ENCODE measurements around the gene LYZL1.
"Not testable (repeated sequence)": the region's sequence is repeated elsewhere in the genome, so short reads cannot be mapped to it uniquely, and the experiment has no call there.

Gene LYZL1

GRCh38 chr10:29356931-29357330 lies 68.1 kb downstream of the LYZL1 start:
- Histone ChIP-seq H3K4me1 (ENCODE audit: insufficient read depth, low read length) (peaks cover 7% of the 10 kb centered on the region), H3K27me3 (ENCODE audit: insufficient read depth, low read length) (no peaks in the 10 kb centered on the region), H3K36me3 (ENCODE audit: insufficient read depth, low read length) (no peaks in the 10 kb centered on the region), H2AFZ (ENCODE audit: low read depth, low read length) (no peak overlapping the region), H3K9me3 (ENCODE audit: low read length) (no peaks in the 10 kb centered on the region), H3K4me3 (ENCODE audit: low read length) (no peak overlapping the region)

DNA sequence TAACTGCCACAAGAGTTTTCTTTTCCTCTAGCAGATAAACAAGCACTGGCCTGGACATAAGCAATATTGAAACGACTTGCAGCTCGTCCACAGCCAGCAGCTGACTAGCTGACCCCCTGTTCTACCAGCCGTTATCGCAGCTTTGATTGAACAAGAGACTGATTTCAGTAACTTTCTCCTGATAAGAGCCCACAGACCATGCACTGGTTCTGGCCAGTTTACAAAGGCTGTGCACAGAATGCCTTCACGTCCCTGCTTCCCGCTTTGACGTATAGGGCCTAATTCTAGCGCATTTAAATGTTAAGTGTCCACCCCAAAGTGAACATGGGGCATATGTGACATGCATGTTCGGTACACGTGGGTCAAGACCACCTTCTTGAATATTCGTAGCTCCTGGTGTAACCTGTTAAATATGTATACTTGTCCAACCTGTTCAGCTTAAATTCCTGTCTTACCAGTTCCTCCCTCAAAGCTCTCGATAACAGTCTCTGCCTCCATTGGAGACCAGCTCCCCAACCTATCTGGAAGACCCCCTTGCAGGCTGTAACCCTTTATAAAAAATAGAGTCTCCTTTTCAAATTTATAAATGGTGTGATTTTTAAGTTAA lies 69.2 kb downstream of the LYZL1 start:
- H3K4me1 ChIP-seq (ENCODE audit: insufficient read depth, low read length): peaks cover 7% of the 10 kb centered on the region
- no peaks in the 10 kb centered on the region for H3K9me3 ChIP-seq (ENCODE audit: low read length)
- no peak overlapping the region for H2AFZ ChIP-seq (ENCODE audit: low read depth, low read length)
- no peaks in the 10 kb centered on the region for H3K36me3 ChIP-seq (ENCODE audit: insufficient read depth, low read length)
- no peak overlapping the region for H3K4me3 ChIP-seq (ENCODE audit: low read length)
- no peaks in the 10 kb centered on the region for H3K27me3 ChIP-seq (ENCODE audit: insufficient read depth, low read length)

DNA sequence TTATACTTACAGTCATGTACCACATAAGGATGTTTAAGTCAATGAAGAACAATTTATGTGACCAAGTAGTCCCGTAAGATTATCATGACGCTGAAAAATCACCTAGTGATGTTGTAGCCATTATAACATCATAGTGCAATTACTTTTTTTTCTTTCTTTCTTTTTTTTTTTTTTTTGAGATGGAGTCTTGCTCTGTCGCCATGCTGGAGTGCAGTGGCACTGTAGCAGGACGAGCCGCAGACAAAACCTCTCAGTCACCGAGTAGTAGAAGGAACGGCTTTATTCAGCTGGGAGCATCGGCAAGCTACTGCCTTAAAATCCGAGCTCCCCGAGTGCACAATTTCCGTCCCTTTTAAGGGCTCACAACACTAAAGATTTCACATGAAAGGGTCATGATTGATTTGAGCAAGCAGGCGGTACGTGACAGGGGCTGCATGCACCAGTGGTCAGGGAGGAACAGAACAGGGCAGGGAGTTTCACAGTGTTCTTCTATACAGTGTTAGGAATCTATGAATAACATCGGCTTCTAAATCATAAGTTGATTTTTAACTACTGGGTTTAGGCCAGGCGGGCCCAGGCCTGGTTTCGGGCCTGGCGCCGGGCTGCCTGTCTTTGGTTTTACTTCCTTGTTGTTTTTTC lies 71.5 kb downstream of the LYZL1 start:
- not testable (repeated sequence) for H3K36me3 ChIP-seq (ENCODE audit: insufficient read depth, low read length); H3K9me3 ChIP-seq (ENCODE audit: low read length); H3K4me1 ChIP-seq (ENCODE audit: insufficient read depth, low read length); H3K27me3 ChIP-seq (ENCODE audit: insufficient read depth, low read length); H2AFZ ChIP-seq (ENCODE audit: low read depth, low read length); H3K4me3 ChIP-seq (ENCODE audit: low read length)
